Skin of body (tissue), 2 donors: ENCODE data around the gene ATP6V0A1. TPM values are rescaled to one million over a fixed set of nuclear protein-coding genes. Genes with fewer than 3 reads are reported as not detected.
A peak's percentile ranks its signal among the peaks of the same experiment; 100 is the strongest.
"Not testable (repeated sequence)": the region's sequence is repeated elsewhere in the genome, so short reads cannot be mapped to it uniquely, and the experiment has no call there.

ENCODE experiments used
- DNase-seq: peaks from one replicate; lab custom pipeline; 2025; lab: John Stamatoyannopoulos, UW
- total RNA-seq: library from RNA; depleted of rRNA; stranded (reverse); fragments of >200 nt; gene quantifications from one replicate; pipeline ENCODE4 v1.2.3, GENCODE V29; 2014

Gene ATP6V0A1
- total RNA-seq, 1 donor from 2014 or later = 84.6 TPM

GRCh38 chr17:42537826-42538451, 79.3 kb downstream of the ATP6V0A1 start:
- no peak for DNase-seq

- DNase-seq = no peak
Observed at GRCh38 chr17:42538482-42538881, 79.8 kb downstream of the ATP6V0A1 start.

DNA sequence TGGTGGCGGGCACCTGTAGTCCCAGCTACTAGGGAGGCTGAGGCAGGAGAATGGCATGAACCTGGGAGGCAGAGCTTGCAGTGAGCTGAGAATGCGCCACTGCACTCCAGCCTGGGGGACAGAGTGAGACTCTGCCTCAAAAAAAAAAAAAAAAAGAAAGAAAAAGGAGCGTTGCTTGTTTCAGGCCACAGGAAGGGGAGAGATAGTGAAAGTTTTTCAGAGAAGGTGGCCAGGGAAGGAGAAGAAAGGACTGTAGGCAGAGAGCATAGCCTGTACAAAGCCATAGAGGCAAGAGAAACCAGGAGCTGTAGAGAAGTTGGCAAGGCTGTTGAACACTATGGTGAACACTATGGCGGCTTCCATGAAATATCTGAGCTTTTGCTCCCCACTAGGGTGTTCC, 81.9 kb downstream of the ATP6V0A1 start:
- DNase-seq = not testable (repeated sequence)

DNA sequence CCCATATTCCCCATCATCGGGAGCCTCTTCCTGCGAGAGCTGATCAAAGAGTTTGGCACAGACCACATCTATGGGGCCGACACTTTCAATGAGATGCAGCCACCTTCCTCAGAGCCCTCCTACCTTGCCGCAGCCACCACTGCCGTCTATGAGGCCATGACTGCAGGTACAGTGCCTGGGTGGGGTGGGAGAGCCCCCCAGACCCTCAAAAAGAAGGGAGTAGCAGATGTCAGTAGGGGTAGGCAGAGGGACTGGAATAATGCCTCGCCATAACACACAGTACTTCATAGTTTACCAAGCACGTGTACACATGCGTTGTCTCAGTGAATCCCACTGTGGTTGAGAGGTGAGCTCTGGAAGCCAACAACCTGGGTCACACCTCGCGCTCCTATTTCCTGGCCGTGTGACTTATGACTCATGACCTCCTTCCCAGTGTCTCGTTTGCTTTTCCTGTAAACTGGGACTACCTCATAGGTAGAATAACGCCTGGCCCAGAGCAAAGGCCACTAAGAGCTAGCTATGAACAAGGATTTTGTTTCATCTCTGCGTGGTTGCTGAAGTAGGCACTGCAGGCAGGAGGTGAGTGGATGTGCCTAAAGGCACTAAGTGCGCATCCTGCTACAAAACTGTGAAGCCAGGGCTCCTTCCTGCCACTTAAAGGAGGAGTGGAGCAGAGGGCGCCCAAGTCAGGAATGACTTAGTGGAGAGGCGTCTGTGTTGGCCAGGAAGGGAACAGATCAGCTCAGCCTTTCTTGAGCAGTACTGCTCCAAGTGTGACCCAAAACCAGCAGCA, 82.6 kb downstream of the ATP6V0A1 start:
- DNase-seq = no peak

- no peak for DNase-seq
Observed at GRCh38 chr17:42543190-42544079, 84.8 kb downstream of the ATP6V0A1 start.

GRCh38 chr17:42544874-42545283, 86.2 kb downstream of the ATP6V0A1 start:
- DNase-seq = no peak

GRCh38 chr17:42545755-42546505, 87.3 kb downstream of the ATP6V0A1 start:
- not testable (repeated sequence) for DNase-seq

- DNase-seq = no peak
Observed at GRCh38 chr17:42547001-42547461, 88.4 kb downstream of the ATP6V0A1 start.

DNA sequence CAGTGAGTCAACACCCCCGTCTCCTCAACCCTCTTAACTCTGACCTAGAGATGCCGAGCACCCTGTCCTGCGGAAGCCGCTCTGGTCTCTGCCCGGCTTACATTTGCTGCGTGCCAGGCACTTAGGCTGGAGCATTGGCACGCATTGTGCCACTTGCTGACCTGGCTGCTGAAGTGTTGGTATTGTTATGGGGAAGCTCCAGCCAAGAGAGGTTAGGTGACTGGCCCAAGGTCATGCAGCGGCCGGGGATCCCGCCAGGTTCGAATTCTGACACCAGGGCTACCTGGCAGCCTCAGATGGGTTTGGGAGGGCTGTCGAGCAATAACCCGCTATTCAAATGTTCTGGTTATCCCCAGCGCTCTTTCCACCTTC, 89.0 kb downstream of the ATP6V0A1 start:
- DNase-seq = no peak

DNA sequence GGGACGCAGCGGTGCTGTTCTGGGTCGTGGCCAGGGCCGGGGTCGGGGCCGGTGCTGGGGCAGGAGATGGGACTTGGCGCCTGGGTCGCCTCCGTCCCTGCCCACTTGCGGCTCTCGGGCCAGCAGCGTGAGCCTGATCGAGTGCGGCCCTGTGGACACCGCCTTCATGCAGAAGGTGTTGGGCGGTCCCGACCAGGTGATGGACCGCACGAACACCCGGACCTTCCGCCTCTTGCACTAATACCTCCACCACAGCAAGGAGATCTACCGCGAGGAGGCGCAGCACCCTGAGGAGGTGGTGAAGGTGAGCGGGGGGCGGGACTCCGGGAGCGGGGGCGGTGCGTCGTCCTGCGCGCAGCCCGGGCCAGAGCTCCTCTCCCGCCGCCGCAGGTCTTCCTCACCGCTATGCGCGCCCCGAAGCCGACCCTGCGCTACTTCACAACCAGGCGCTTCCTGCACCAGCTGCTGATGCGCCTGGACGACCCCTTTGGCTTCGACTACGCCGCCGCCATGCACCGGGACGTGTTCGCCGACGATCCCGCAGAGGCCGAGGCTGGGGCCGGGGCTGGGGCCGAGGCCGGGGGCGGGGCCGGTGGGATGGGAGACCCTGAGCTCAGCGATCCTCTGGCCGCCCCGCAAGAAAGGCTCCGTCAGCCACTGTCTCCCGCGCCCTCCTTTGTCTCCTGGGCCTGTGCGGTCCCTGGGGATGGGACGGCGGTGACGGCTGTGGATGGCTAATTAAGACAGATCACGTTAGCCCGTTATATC, 89.6 kb downstream of the ATP6V0A1 start:
- DNase-seq = no peak

DNA sequence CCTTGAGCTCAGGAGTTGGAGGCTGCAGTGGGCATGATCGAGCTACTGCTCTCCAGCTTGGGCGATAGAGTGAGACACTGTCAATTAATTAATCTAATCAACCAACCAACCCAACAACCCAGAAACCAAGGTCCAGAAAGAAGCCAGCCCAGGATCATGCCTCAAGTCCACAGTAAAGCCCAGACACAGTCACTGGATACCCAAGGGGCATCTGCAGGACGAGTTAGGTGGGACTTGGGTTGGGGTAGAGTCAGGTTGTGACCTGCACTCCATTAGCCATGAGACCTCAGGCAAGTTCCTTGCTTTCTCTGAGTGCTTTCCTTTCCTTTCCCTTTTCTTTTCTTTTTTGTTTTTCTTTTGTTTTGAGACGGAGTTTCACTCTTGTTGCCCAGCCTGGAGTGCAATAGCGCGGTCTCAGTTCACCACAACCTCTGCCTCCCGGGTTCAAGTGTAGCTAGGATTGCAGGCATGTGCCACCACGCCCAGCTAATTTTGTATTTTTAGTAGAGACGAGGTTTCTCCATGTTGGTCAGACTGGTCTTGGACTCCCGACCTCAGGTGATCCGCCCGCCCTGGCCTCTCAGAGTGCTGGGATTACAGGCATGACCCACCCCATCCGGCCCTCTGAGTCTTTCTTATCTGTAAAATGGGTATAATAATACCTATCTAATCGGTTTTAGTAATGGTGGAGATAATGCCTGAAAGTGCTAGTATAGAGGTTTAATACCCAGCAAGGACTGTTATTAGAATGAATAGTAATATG, 90.5 kb downstream of the ATP6V0A1 start:
- DNase-seq = no peak

DNA sequence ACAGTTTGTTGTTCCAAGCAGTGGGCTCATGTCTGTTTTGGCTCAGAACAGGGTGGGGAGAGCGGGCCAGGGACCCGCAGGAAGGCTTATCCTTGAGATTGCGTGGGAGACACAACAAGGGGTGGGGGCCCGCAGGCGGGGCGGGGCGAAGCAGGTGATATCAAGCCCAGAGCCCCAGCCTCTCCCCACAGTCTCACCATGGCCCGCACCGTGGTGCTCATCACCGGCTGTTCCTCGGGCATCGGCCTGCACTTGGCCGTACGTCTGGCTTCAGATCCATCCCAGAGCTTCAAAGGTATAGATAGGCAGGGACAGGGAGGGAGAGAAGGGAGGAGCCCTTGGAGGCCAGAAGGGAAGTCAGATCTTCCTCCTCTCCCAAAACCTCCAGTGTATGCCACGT, 94.1 kb downstream of the ATP6V0A1 start, which contains the start of gene HSD17B1:
TSS of gene HSD17B1 (plus strand) at position 188 of the 400 bp plus-strand sequence. CDS start at position 199, 11 bp downstream.
- DNase-seq = not testable (repeated sequence)

GRCh38 chr17:42553161-42553818, 94.6 kb downstream of the ATP6V0A1 start:
- no peak for DNase-seq

GRCh38 chr17:42553866-42554249, 95.2 kb downstream of the ATP6V0A1 start:
- DNase-seq = no peak

GRCh38 chr17:42554250-42555121, 95.8 kb downstream of the ATP6V0A1 start:
- peak; percentile 77 for DNase-seq

GRCh38 chr17:42555122-42555622, 96.5 kb downstream of the ATP6V0A1 start:
- no peak for DNase-seq

DNA sequence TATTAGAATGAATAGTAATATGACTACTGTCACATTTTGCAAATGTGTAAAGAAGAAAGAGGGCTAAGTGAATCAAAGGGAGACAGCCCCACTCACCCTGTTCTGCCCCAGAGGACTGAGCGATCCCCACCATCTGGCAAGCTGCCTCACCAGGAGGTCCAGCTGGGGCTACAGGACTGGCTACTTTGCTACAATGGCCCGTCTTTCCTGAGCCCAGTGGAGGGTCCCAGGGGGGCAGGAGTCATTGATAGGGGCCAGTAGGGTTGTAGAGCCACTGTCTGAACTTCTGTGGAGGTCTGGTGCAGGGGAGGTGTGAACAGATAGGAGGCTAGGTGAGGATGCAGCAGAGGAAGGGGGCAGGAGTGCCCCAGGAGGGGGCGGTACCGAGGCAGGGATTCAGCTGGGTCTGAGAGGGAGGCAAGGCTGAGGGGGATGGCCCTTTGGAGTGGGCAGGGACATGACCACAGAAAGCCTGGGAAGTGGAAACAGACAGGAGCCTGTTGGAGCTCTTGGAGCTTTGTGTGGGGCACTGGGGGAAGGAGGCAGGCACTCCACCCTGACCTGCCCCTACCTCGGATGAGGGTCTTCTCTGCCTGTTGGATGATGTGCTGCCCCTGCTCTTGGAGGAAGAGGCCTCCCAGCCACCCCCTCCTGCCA, 97.4 kb downstream of the ATP6V0A1 start:
- DNase-seq = not testable (repeated sequence)
